Astrocyte (in vitro differentiated cells and primary cell): ENCODE measurements around the gene SPSB1.

Experiments
- EZH2 ChIP-seq: IDR thresholded peaks from 2 replicates; pipeline ENCODE4 v1.6.1; 2012; ENCODE audit warnings: mild to moderate bottlenecking, low read length, inconsistent platforms; ENCODE audit not compliant: insufficient read depth
- TF ChIP-seq, protein P1 (sequence below): IDR thresholded peaks from 2 replicates; pipeline ENCODE4 v1.5.1; 2011; ENCODE audit warnings: low read depth, mild to moderate bottlenecking, inconsistent platforms, low read length, moderate library complexity; ENCODE audit not compliant: insufficient read depth

GRCh38 chr1:9357958-9358357 lies 65.3 kb downstream of the SPSB1 start:
- TF ChIP-seq, protein P1, sequence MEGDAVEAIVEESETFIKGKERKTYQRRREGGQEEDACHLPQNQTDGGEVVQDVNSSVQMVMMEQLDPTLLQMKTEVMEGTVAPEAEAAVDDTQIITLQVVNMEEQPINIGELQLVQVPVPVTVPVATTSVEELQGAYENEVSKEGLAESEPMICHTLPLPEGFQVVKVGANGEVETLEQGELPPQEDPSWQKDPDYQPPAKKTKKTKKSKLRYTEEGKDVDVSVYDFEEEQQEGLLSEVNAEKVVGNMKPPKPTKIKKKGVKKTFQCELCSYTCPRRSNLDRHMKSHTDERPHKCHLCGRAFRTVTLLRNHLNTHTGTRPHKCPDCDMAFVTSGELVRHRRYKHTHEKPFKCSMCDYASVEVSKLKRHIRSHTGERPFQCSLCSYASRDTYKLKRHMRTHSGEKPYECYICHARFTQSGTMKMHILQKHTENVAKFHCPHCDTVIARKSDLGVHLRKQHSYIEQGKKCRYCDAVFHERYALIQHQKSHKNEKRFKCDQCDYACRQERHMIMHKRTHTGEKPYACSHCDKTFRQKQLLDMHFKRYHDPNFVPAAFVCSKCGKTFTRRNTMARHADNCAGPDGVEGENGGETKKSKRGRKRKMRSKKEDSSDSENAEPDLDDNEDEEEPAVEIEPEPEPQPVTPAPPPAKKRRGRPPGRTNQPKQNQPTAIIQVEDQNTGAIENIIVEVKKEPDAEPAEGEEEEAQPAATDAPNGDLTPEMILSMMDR, result no peak
- TF ChIP-seq EZH2, result no peak
